ENCODE data around the gene TMBIM1. TPM values are rescaled to one million over a fixed set of nuclear protein-coding genes. Genes with fewer than 3 reads are reported as not detected.

TMBIM1 gene
- polyA plus RNA-seq, 10 donors = 71.2 to 109 (median 96.1) TPM

Other genes with a start within 250 kb of the TMBIM1 start
- under 1 TPM in 6 of 10 donors, not detected in 4; 0.07 to 0.32 (median 0.11) TPM for gene RUFY4, start 223.2 kb downstream of the TMBIM1 start, polyA plus RNA-seq (ENCODE audit: insufficient read length in 10 of 10)
- under 1 TPM in 9 of 10 donors, not detected in 1; 0.07 to 0.81 (median 0.31) TPM for gene CXCR2, start 166.5 kb downstream of the TMBIM1 start, polyA plus RNA-seq (ENCODE audit: insufficient read length in 10 of 10)
- under 1 TPM in 5 of 10 donors, not detected in 5; 0.07 to 0.18 (median 0.09) TPM for gene CXCR1, start 125.5 kb downstream of the TMBIM1 start, polyA plus RNA-seq (ENCODE audit: insufficient read length in 10 of 10)
- 100 to 1,000 TPM; 208 to 261 (median 235) TPM for gene ARPC2, start 75.3 kb downstream of the TMBIM1 start, polyA plus RNA-seq (ENCODE audit: insufficient read length in 10 of 10)
- gene GPBAR1, start 31.5 kb downstream of the TMBIM1 start, polyA plus RNA-seq (ENCODE audit: insufficient read length in 10 of 10) = 1 to 10 TPM; 1.4 to 3.2 (median 2.0) TPM
- gene AAMP, start 22.4 kb downstream of the TMBIM1 start, polyA plus RNA-seq (ENCODE audit: insufficient read length in 10 of 10) = 100 to 1,000 TPM in 1 of 10 donors, 10 to 100 TPM in 9; 70.4 to 105 (median 83.8) TPM
- 10 to 100 TPM; 40.3 to 56.1 (median 44.9) TPM for gene PNKD, start 22.0 kb downstream of the TMBIM1 start, polyA plus RNA-seq (ENCODE audit: insufficient read length in 10 of 10)
- under 1 TPM in 2 of 10 donors, not detected in 8; 0.09 to 0.12 TPM for gene CATIP, start 64.4 kb upstream of the TMBIM1 start, polyA plus RNA-seq (ENCODE audit: insufficient read length in 10 of 10)
- 1 to 10 TPM in 2 of 10 donors, under 1 TPM in 8; 0.29 to 1.6 (median 0.75) TPM for gene SLC11A1, start 89.8 kb upstream of the TMBIM1 start, polyA plus RNA-seq (ENCODE audit: insufficient read length in 10 of 10)
- 100 to 1,000 TPM in 2 of 10 donors, 10 to 100 TPM in 8; 77.9 to 102 (median 90.3) TPM for gene CTDSP1, start 107.4 kb upstream of the TMBIM1 start, polyA plus RNA-seq (ENCODE audit: insufficient read length in 10 of 10)
- gene VIL1, start 126.6 kb upstream of the TMBIM1 start, polyA plus RNA-seq (ENCODE audit: insufficient read length in 10 of 10) = under 1 TPM in 8 of 10 donors, not detected in 2; 0.04 to 0.39 (median 0.11) TPM